HL-60 (cell line): Measurements from ENCODE around the gene CHN2.

Source experiments
- CTCF ChIP-seq: IDR thresholded peaks from one replicate; pipeline ENCODE4 v1.5.1; 2011; ENCODE audit warnings: low read length, control low read depth, inconsistent platforms; ENCODE audit not compliant: insufficient read depth
- POLR2AphosphoS5 ChIP-seq: IDR thresholded peaks from 2 replicates; pipeline ENCODE4 v1.6.1; 2012; ENCODE audit warnings: low read depth
- REST ChIP-seq: IDR thresholded peaks from 2 replicates; pipeline ENCODE4 v1.6.1; 2012; ENCODE audit warnings: low read depth; ENCODE audit not compliant: insufficient replicate concordance

- TF ChIP-seq CTCF (no peak), POLR2AphosphoS5 (no peak), REST (no peak)
Observed at GRCh38 chr7:29196971-29197595, 2.5 kb downstream of the CHN2 start.
